ENCODE measurements around the gene MYH15. TPM values are rescaled to one million over a fixed set of nuclear protein-coding genes. Genes with fewer than 3 reads are reported as not detected.

Gene MYH15
- total RNA-seq, 1 donor from 2014 or later, result 0.07 TPM

DNA sequence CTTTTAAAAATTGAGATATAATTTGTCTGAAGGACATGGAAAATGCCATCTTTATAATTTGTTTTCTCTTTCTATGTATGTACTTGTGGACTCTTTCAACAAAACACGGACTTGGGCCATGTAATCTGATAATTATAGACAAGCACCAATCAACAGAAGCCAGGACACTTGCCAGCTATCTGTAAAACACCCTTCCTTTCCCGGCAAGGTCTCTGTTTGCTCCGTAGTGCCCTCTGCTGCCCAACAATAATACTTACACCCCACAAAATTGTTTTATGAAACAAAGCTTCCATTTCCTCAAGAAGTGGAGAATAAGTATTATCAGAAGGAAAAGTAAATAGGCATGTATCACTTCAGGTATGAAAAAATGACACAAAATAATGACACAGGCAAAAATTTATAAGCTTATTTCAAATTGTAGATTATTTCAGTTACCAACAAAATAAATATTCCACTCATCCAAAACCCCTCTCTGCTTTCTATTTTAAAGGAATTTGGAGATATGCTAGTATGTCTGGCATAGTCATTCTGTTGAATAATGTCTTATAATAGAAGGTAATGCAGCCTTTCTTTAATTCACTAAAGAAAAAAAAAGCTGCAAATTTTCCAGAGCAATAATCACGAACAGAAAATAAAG is 32.8 kb downstream of the MYH15 start:
- intact Hi-C loops (cut with micrococcal nuclease), result no loop called here
- ATAC-seq (peak; percentile 43), DNase-seq (no peak)

GRCh38 chr3:108475220-108475782 is 35.1 kb downstream of the MYH15 start:
- no peak for DNase-seq
- intact Hi-C loops (cut with micrococcal nuclease), result no loop called here
- ATAC-seq, result no peak

GRCh38 chr3:108474581-108474980 is 35.8 kb downstream of the MYH15 start:
- ATAC-seq, result no peak

DNA sequence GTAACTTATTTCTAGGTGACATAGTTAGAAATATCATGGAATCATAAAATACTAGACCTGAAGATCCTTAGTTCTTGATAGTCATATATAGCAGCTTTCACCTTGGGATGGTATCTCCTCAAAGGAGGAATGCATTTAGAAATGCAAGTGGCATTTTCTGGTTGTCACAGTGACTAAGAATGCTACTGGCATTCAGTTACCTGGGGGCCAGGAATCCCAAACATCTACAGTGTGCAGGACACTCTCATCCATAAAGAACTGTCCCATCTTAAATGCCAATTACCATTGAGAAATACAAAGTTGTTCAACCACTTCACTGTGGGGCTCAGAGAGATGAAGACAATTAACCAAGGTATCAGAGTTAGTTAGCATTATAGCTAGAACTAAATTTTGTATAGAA is 36.7 kb downstream of the MYH15 start:
- intact Hi-C loops (cut with micrococcal nuclease), result no loop called here
- DNase-seq (no peak), ATAC-seq (no peak)

More at GRCh38 chr3:108474581-108474980, 35.8 kb downstream of the MYH15 start:
- intact Hi-C loops (cut with micrococcal nuclease), result no loop called here
- DNase-seq, result no peak

- intact Hi-C loops (cut with micrococcal nuclease), result no loop called here
- DNase-seq (no peak), ATAC-seq (no peak)
Observed at GRCh38 chr3:108472001-108472591, 38.3 kb downstream of the MYH15 start.

GRCh38 chr3:108471426-108471825 is 39.0 kb downstream of the MYH15 start:
- intact Hi-C loops (cut with micrococcal nuclease), result no loop called here
- no peak for DNase-seq

GRCh38 chr3:108469126-108469525 is 41.3 kb downstream of the MYH15 start:
- DNase-seq, result no peak
- no peak for ATAC-seq
- intact Hi-C loops (cut with micrococcal nuclease), result no loop called here

More at GRCh38 chr3:108471426-108471825, 39.0 kb downstream of the MYH15 start:
- ATAC-seq, result no peak

DNA sequence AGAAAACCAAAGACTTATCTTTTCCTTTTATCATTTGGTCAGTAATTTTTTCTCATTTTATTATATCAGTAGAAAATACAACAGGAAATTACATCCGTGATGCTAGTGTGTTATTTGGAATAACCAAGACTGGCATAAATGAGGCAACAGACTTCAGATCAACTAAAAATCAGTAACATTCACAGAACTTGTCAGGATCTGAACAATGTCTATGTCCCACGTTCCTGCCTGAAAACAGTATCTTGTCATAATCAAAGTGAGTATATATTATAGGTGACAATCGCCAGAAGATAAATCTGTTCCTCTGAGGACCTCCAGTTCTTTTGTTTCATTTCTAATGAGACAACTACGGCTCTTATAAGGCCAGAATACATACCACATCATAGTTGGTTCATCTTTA is 41.8 kb downstream of the MYH15 start:
- DNase-seq (no peak), ATAC-seq (no peak)
- intact Hi-C loops (cut with micrococcal nuclease), result no loop called here

- ATAC-seq (no peak), DNase-seq (no peak)
- intact Hi-C loops (cut with micrococcal nuclease), result no loop called here
Observed at GRCh38 chr3:108462899-108463298, 47.5 kb downstream of the MYH15 start.

- ATAC-seq (peak; percentile 68), DNase-seq (no peak)
- intact Hi-C loops (cut with micrococcal nuclease), result no loop called here
Observed at GRCh38 chr3:108461661-108462111, 48.7 kb downstream of the MYH15 start.

DNA sequence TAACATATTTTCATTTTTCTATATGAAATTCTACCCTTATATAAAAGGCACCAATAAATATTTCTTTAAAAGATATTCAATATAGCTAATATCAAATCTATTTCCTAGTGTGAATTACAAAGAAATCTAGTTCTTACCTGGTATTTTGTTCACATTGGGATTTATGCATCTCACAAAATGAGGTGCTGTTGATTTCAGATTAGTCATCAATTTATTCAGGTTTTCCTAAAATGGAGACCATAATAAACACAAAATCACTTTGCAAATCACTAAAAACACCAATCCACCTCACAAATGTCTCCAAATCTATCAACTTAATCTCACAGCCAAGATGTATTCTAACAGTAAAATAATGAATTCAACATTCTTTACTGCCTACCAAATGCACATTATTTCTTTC is 51.2 kb downstream of the MYH15 start:
- intact Hi-C loops (cut with micrococcal nuclease), result no loop called here
- ATAC-seq, result no peak
- DNase-seq, result no peak

DNA sequence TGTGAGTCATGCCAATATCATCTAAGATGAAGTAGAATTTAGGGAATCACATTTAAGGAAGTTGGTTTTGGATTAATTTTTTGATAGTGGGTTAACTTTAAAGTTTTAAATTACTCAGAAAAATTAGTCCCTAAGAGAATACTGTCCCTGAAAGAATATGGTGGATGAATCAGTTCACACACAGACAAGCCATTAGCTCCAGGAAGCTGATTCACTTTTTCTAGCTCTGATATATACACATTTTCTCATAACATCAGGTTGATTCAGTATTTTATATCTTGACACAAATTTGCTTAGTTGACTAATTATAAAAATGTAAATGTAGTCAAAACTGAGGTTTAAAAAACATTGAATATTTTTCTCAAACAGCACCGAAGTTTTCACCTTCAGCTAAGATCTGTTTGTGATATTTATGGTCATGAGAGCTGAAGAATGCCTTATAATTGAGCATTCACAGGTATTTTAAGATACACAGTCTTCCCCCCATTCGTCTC is 55.1 kb downstream of the MYH15 start:
- ATAC-seq (no peak), DNase-seq (no peak)
- intact Hi-C loops (cut with micrococcal nuclease), result no loop called here

- ATAC-seq (no peak), DNase-seq (no peak)
- intact Hi-C loops (cut with micrococcal nuclease), result no loop called here
Observed at GRCh38 chr3:108453565-108453964, 56.8 kb downstream of the MYH15 start.

DNA sequence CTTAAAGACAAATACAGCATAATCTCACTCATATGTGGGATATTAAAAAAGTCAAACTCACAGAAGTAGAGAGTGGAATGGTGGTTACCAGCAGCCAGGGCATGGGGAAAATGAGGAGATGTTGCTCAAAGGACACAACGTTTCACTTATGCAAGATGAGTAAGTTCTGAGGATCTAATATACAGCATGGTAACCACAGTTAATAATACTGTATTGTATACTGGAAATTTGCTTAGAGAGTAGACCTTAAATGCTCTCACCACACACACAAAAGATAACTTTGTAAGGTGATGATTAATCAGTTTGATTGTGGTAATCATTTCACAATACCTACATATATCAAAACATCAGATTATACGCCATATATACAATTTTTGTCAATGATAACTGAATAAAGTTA is 60.0 kb downstream of the MYH15 start:
- no peak for DNase-seq
- intact Hi-C loops (cut with micrococcal nuclease), result no loop called here
- no peak for ATAC-seq

DNA sequence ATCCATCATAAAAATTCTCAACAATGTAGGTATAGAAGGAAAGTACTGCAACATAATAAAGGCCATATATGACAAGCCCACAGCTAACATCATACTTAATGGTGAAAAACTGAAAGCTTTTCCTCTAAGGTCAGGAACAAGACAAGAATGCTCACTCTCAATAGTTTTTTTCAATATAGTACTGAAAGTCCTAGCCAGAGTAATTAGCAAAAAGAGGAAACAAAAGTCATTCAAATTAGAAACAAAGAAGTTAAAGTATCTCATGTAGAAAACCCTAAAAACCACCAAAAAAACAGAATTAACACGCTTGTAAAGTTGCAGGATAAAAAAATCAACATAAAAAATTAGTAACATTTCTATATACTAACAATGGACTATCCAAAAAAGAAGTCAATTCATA is 61.8 kb downstream of the MYH15 start:
- intact Hi-C loops (cut with micrococcal nuclease), result no loop called here
- DNase-seq (no peak), ATAC-seq (no peak)

GRCh38 chr3:108447096-108447847 is 63.1 kb downstream of the MYH15 start:
- intact Hi-C loops (cut with micrococcal nuclease), result no loop called here
- ATAC-seq (no peak), DNase-seq (no peak)

- intact Hi-C loops (cut with micrococcal nuclease), result no loop called here
- no peak for DNase-seq
- no peak for ATAC-seq
Observed at GRCh38 chr3:108442281-108442680, 68.1 kb downstream of the MYH15 start.

DNA sequence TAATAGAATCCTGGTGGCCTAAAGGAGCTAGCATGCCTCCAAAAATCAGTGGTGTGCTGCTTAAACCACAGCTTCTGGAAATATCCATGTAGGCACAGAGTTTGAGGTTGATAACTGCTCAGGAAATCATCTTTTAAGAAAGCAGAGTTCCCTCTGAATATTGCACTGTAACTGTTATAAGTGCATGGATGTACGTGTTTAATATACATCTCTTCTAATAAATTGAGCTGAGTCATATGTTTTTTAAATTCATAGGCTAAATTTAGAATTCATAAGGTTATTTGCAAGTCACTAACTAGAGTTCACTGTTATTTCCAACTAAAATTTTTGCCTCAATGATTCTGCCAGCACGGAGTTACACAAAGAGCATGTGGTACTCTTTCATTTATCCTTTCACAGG is 68.9 kb downstream of the MYH15 start:
- intact Hi-C loops (cut with micrococcal nuclease), result no loop called here
- ATAC-seq (no peak), DNase-seq (no peak)

- ATAC-seq (no peak), DNase-seq (no peak)
- intact Hi-C loops (cut with micrococcal nuclease), result no loop called here
Observed at GRCh38 chr3:108441071-108441507, 69.3 kb downstream of the MYH15 start.

DNA sequence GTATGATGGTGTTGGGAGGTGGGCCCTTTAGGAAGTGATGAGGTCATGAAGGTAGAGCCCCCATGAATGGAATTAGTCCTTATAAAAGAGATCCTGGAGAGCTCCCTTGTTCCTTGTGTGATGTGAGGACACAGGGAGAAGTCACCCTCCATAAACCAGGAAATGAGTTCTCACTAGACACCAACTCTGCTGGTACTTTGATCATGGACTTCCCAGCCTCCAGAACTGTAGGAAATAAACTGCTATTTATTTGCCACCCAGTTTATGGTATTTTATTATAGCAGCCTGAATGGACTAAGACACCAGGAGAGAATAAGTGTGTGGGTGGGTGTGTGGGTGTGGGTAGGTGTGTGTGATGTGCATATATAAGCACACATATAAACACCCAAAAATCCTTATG is 71.9 kb downstream of the MYH15 start:
- intact Hi-C loops (cut with micrococcal nuclease), result no loop called here
- ATAC-seq, result no peak

More for the DNA sequence above, 71.9 kb downstream of the MYH15 start:
- no peak for DNase-seq

Measured in left ventricle myocardium superior (tissue), 1 donor.